ENCODE measurements around the gene CDH13.
A peak's percentile ranks its signal among the peaks of the same experiment; 100 is the strongest.

CDH13 gene

DNA sequence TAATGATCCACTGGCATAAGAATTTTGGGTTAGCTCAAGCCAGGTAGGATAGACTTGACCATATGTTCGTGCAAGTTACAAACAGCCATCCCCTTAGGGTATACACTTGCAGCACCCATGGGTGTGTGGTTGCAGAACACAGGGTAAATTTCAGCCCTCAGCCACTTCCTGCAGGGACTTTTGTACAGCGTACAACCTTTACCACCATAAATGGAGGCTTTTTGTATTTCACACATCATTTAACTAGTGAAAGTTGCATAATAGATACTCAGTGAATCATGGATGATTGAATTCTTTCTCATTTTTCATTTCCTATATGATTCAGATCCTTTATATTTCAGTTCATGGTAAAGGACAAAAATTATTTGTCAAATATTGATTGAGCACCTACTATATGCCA, 473.9 kb downstream of the CDH13 start:
- no peak overlapping the region for H3K4me3 ChIP-seq (ENCODE audit: low read depth, low read length)
- DNase-seq (ENCODE audit: low read depth, low spot score): no peak
- in situ Hi-C loops (cut with HindIII; ENCODE audit: low sequenced_read_pairs): no loop called here
- TF ChIP-seq, protein P1, sequence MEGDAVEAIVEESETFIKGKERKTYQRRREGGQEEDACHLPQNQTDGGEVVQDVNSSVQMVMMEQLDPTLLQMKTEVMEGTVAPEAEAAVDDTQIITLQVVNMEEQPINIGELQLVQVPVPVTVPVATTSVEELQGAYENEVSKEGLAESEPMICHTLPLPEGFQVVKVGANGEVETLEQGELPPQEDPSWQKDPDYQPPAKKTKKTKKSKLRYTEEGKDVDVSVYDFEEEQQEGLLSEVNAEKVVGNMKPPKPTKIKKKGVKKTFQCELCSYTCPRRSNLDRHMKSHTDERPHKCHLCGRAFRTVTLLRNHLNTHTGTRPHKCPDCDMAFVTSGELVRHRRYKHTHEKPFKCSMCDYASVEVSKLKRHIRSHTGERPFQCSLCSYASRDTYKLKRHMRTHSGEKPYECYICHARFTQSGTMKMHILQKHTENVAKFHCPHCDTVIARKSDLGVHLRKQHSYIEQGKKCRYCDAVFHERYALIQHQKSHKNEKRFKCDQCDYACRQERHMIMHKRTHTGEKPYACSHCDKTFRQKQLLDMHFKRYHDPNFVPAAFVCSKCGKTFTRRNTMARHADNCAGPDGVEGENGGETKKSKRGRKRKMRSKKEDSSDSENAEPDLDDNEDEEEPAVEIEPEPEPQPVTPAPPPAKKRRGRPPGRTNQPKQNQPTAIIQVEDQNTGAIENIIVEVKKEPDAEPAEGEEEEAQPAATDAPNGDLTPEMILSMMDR (IDR thresholded peaks at IDR 0.05; ENCODE audit: low read depth, low read length): no peak

DNA sequence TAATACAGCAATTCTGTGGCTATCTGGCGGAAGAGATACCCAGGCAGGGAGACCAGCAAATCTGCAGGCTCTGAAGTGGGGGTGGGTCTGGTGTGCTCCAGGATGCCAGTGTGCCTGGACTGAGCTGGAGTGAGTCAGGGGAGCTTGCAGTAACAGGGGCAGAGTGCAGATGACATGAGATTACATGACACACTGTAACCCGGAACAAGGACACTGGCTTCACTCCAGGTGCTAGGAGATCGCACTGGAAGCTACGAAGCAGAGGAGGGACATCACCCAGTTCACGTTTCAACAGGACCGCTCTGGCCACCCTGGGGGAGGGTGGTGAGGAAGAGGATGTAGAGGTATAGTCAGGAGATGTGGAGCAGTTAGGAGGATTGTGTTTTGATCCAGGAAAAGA, 475.6 kb downstream of the CDH13 start:
- H3K4me3 ChIP-seq (ENCODE audit: low read depth, low read length): no peak overlapping the region
- in situ Hi-C loops (cut with HindIII; ENCODE audit: low sequenced_read_pairs): no loop called here
- TF ChIP-seq, protein P1 (IDR thresholded peaks at IDR 0.05; ENCODE audit: low read depth, low read length): no peak
- DNase-seq (ENCODE audit: low read depth, low spot score): no peak

DNA sequence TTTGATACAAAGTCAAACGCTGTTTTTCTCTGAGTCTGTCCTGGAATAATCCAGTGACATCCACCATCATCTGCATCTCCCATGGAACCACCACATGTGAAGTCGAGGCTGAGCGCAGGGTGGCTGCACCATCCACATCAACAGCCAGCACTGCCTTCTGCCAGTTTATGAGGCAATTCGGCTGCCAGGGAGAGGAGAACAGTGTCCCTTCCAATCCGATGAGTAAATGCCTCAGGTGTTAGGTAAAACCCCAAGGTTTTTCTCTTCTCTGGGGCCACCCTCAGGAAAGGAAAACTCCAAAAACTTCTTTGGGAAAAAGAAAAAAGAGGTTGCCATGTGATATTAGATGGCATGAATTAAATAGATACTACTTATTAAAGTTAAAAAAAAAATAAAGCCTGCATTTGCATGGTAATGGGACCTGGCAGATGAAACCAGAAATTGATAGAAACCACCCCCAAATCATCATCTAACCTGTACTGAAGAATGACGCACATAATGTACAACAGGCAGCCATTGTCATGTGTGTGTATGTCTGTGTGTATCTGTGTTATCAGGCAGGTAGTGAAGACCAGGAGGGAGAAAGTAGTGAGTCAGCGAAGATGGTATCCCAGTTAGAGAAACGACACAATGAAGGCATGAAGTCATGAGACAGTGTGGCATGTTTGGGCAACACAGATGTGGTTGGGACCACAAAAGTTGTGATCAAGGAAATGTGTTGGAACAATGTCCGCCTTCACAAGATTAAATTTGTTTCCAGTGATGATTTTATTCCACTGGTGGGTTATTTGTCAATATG, 478.7 kb downstream of the CDH13 start:
- in situ Hi-C loops (cut with HindIII; ENCODE audit: low sequenced_read_pairs): no loop called here
- no peak overlapping the region for H3K4me3 ChIP-seq (ENCODE audit: low read depth, low read length)
- DNase-seq (ENCODE audit: low read depth, low spot score): no peak
- TF ChIP-seq, protein P1 (IDR thresholded peaks at IDR 0.05; ENCODE audit: low read depth, low read length): no peak

DNA sequence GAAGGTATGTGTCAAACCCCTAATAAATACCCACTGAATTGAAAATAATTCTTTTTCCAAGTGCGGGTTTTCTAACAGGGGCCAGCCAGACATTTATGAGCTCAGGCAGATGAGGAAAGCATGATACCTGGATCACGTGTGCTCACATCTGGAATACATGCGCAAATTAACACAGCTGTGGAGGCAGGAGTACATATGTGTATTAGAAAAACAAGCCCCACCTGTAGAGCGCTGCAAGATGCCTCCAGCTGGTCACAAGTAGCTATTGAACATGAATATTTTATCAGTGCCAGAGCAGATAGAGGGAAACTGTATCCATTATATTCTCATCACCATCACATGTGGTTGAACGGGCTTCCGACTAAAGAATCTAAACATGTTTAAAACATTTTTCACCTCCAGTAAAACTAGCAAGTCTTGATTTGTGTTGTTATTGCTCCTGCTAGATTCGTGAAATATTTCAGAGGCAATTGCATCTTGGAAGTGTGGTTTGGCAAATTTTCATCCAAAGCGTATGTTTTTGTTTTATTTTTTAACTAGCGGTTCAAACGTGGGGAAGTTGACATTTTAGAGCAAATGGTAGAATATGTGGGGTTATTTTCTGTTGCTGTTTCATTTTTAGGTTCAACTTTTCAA, 482.8 kb downstream of the CDH13 start:
- no peak for DNase-seq (ENCODE audit: low read depth, low spot score)
- in situ Hi-C loops (cut with HindIII; ENCODE audit: low sequenced_read_pairs): no loop called here
- TF ChIP-seq, protein P1 (IDR thresholded peaks at IDR 0.05; ENCODE audit: low read depth, low read length): no peak
- H3K4me3 ChIP-seq (ENCODE audit: low read depth, low read length): no peak overlapping the region

DNA sequence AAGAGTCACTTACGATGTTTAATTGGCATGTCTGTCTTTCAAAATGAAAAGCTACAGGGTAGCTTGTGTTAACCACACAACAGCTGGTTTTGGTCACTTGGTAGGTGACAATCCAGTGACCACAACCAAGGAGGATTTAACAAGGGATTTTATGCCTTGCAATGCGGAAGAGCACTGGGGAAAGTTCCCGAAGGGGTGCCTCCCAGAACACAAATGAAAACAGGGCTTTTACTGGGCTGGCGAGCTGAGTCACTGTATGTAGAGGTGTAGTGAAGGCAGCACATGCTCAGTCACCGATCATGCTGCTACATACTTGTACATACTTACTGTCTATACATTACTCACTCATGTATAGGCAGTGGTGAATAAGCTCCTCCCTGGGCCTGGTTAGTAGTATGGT, 483.5 kb downstream of the CDH13 start:
- DNase-seq (ENCODE audit: low read depth, low spot score): no peak
- TF ChIP-seq, protein P1 (IDR thresholded peaks at IDR 0.05; ENCODE audit: low read depth, low read length): no peak
- no peak overlapping the region for H3K4me3 ChIP-seq (ENCODE audit: low read depth, low read length)
- in situ Hi-C loops (cut with HindIII; ENCODE audit: low sequenced_read_pairs): no loop called here

DNA sequence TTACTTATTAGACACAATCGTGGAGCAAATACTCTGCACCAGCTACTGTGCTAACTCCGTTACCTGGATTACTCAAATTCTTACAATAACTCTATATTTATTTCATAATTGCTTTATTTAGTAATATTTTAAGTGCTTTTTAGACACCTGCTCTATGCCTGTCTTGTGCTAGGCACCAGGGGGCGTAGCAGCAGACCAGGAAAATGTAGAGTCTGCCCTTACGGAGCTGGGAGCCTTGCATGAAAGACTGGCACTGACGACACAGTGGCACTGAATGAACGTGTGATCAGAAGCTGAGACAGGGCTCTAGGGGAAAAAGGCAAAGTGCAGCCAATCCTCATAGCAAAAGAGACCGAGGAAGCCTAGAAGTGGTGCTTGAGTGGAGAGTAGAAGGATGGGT, 486.5 kb downstream of the CDH13 start:
- TF ChIP-seq, protein P1 (IDR thresholded peaks at IDR 0.05; ENCODE audit: low read depth, low read length): peak; percentile 56
- H3K4me3 ChIP-seq (ENCODE audit: low read depth, low read length): no peak overlapping the region
- no peak for DNase-seq (ENCODE audit: low read depth, low spot score)
- in situ Hi-C loops (cut with HindIII; ENCODE audit: low sequenced_read_pairs): no loop called here

Data from astrocyte of the spinal cord (primary cell).